Measurements from ENCODE around the gene GGA1. TPM values are rescaled to one million over a fixed set of nuclear protein-coding genes. Genes with fewer than 3 reads are reported as not detected.

GGA1 gene
- polyA plus RNA-seq, 1 experiment = 34.6 TPM

DNA sequence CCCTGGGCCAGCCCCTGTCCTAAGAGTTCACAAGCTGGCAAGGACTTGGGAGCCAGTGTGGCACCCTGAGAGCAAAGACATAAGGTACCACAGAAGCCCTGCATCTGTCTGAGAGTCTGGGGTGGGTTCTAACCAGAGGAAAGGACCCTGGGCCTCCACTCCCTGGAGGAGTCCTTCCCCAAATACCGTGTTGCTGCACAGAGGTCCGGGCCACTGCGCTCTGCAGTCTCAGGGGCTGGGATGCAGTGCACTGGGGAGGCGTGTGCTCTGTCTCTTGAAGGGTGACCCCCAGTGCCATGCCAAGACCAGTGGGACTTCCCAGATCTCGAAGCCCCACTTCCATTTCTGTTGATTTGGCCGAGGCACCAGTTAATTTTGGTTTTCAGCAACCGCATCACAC, 26.5 kb downstream of the GGA1 start:
- Histone ChIP-seq H3K4me3 (ENCODE audit: low read depth, low read length) (no peak overlapping the region), H3K36me3 (ENCODE audit: control insufficient read depth, insufficient read depth, low read length) (peaks cover 2% of the 10 kb centered on the region), H3K27me3 (ENCODE audit: control insufficient read depth, insufficient read depth, low read length) (no peaks in the 10 kb centered on the region)
- no peak for TF ChIP-seq CTCF (IDR thresholded peaks at IDR 0.05; ENCODE audit: insufficient read depth, low read depth, low read length)
- POLR2A ChIA-PET = no interaction called here
- CTCF ChIA-PET = interaction anchor here (1.0 to 6.5 kb wide), 5 partner anchors 8 to 96 kb away, joined by 3 to 79 read pairs (median 35); partner anchors contain the start of gene GGA1
- no peak for DNase-seq (ENCODE audit: low read depth)

DNA sequence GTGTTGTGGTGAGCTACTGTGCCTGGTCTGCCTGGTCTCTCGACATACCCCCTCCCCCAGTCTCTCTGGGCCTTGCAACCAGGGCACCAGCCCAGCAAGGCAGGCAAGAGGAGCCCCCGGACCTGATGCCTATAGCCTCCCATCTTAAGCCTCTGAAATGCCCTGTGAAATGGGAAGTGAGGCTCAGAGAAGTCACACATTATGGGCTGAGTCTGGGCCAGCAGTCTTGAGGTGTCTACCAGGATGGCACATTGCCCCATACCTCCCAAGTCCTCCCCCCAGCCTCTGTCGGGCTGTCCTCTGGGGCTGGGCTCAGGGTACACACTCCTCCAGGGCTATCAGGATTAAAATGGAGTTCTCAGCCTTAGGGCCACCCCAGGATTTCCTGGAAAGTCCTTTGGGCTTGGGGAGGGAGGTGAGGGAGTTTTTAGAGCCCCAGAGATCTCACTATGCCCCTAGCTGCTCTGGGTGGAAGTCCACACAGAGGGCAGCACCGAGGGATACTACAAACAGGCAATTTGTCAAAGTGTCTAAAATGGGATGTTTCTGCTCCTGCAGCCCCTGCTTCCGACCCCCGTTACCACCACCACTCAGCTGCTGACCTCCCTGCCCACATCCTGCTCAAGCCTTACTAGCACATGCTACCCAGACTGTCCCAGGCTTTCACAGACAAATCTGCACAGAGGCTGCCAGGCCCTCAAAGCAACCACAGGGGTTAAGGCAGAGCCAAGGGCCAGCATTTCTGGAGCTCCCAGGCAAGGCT, 27.7 kb downstream of the GGA1 start:
- Histone ChIP-seq H3K4me3 (ENCODE audit: low read depth, low read length) (no peak overlapping the region), H3K27me3 (ENCODE audit: control insufficient read depth, insufficient read depth, low read length) (no peaks in the 10 kb centered on the region), H3K36me3 (ENCODE audit: control insufficient read depth, insufficient read depth, low read length) (peaks cover 2% of the 10 kb centered on the region; the same call in 1 of the 2 replicates)
- POLR2A ChIA-PET = no interaction called here
- DNase-seq (ENCODE audit: low read depth) = no peak
- CTCF ChIA-PET = interaction anchor here (0.6 to 6.5 kb wide), 12 partner anchors 7 to 100 kb away, joined by 3 to 79 read pairs (median 4); partner anchors contain the start of genes NOL12 and PDXP
- TF ChIP-seq CTCF (IDR thresholded peaks at IDR 0.05; ENCODE audit: insufficient read depth, low read depth, low read length) = peak; percentile 55

DNA sequence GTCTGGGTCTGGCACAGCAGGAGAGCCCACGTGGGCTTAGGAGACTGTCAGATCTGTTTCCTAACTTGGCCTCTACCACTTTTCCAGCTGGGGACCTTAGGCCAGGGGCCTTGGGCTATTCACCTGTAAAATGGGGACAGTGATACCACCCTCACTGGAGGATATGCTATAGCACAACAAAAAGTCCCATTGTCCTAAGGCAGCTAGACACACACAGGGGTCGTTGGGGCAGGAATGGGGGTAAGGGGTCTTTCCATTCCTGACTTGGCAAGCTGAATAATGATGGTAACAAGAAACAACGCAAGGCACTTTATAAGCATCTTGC, 28.3 kb downstream of the GGA1 start:
- no peak for TF ChIP-seq CTCF (IDR thresholded peaks at IDR 0.05; ENCODE audit: insufficient read depth, low read depth, low read length)
- Histone ChIP-seq H3K4me3 (ENCODE audit: low read depth, low read length) (no peak overlapping the region), H3K27me3 (ENCODE audit: control insufficient read depth, insufficient read depth, low read length) (no peaks in the 10 kb centered on the region), H3K36me3 (ENCODE audit: control insufficient read depth, insufficient read depth, low read length) (no peaks in the 10 kb centered on the region)
- ChIA-PET CTCF (interaction anchor here (0.6 to 1.9 kb wide), 12 partner anchors 9 to 354 kb away, joined by 3 to 11 read pairs (median 4); partner anchors contain the start of genes NOL12 and PDXP), POLR2A (no interaction called here)
- no peak for DNase-seq (ENCODE audit: low read depth)

DNA sequence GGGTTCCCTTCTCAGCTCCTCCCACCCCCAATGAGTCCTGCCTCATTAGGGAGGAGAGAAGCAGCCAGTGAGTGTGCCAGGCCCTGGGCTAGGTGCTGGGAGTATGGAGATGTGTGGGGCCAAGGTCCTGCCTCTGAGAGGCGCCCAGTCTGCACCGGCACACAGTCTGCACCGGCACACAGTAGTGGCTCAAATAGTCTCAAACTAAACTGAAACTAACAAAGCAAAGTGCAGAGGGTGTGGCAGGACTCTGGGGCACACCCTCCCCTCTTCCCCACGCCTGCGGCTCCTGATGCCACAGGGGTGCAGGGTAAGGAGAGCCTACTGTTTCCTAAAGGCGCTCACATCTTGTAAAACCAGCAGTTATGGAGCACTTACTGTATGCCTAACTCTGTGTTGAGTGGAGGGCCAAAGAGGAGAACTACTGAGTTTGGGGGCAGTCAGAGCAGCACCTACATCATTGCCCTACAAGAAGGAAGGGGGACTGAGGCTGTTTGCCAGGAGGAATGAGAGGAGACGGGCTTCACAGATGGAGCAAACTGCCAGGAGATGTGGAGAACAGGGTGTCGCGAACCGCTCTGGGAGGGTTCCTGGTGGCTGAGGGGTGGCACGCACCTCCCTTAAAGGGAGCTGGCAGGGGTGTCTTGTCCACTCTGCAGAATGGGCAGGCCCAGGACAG, 29.9 kb downstream of the GGA1 start:
- ChIA-PET CTCF (interaction anchor here (12.3 kb wide), 1 partner anchor 42 kb away, joined by 265 read pairs; the partner anchor contains the start of genes LGALS1 and NOL12), POLR2A (no interaction called here)
- no peak overlapping the region for H3K4me3 ChIP-seq (ENCODE audit: low read depth, low read length)

More for the DNA sequence above, 29.9 kb downstream of the GGA1 start:
- TF ChIP-seq CTCF (IDR thresholded peaks at IDR 0.05; ENCODE audit: insufficient read depth, low read depth, low read length) = no peak
- H3K27me3 ChIP-seq (ENCODE audit: control insufficient read depth, insufficient read depth, low read length) = no peaks in the 10 kb centered on the region
- DNase-seq (ENCODE audit: low read depth) = no peak
- 0 out of 2 replicates have a peak, but pooled peaks cover 1% of the 10 kb centered on the region for H3K36me3 ChIP-seq (ENCODE audit: control insufficient read depth, insufficient read depth, low read length)

All from BJ (cell line).